Ishikawa (cell line): ENCODE results near the gene LSM12.

Experiments used
- CREB1 ChIP-seq: IDR thresholded peaks from 2 replicates; pipeline ENCODE4 v1.6.1; 2012; ENCODE audit warnings: low read depth
- EGR1 ChIP-seq: IDR thresholded peaks from 2 replicates; pipeline ENCODE4 v1.6.1; 2012
- EP300 ChIP-seq: IDR thresholded peaks from 2 replicates; pipeline ENCODE4 v1.6.1; 2012; ENCODE audit warnings: borderline replicate concordance
- FOXM1 ChIP-seq: IDR thresholded peaks from 2 replicates; pipeline ENCODE4 v1.6.1; 2012; ENCODE audit warnings: low read depth, borderline replicate concordance
- MAX ChIP-seq: IDR thresholded peaks from 2 replicates; pipeline ENCODE4 v1.6.1; 2012
- NFIC ChIP-seq: IDR thresholded peaks from 2 replicates; pipeline ENCODE4 v1.6.1; 2012
- RAD21 ChIP-seq: IDR thresholded peaks from 2 replicates; pipeline ENCODE4 v1.6.1; 2012; ENCODE audit warnings: low read depth
- REST ChIP-seq: IDR thresholded peaks from 2 replicates; pipeline ENCODE4 v1.6.1; 2012; ENCODE audit warnings: low read depth, mild to moderate bottlenecking
- TAF1 ChIP-seq: IDR thresholded peaks from 2 replicates; pipeline ENCODE4 v1.6.1; 2012; ENCODE audit warnings: low read depth, mild to moderate bottlenecking
- TCF12 ChIP-seq: IDR thresholded peaks from 2 replicates; pipeline ENCODE4 v1.6.1; 2012; ENCODE audit warnings: low read depth
- TEAD4 ChIP-seq: IDR thresholded peaks from 2 replicates; pipeline ENCODE4 v1.6.1; 2012
- ZBTB7A ChIP-seq: IDR thresholded peaks from 2 replicates; pipeline ENCODE4 v1.6.1; 2012; ENCODE audit warnings: low read depth

GRCh38 chr17:44010966-44011647 lies 55.4 kb downstream of the LSM12 start:
- TF ChIP-seq MAX: no peak
- no peak for TF ChIP-seq CREB1
- no peak for TF ChIP-seq RAD21
- no peak for TF ChIP-seq TCF12
- TF ChIP-seq REST: no peak
- no peak for TF ChIP-seq EP300
- no peak for TF ChIP-seq TEAD4
- TF ChIP-seq EGR1: no peak
- TF ChIP-seq NFIC: no peak
- no peak for TF ChIP-seq FOXM1
- no peak for TF ChIP-seq ZBTB7A
- no peak for TF ChIP-seq TAF1
